Large intestine (tissue), 3 donors: ENCODE measurements around the gene CKS2. TPM values are rescaled to one million over a fixed set of nuclear protein-coding genes. Genes with fewer than 3 reads are reported as not detected.

Experiments used
- DNase-seq, 2 donors: peaks; one replicate each; pipeline versions ENCODE4 v3.0.0 to v3.0.0-alpha.2; 2013
- H3K27ac ChIP-seq: one replicate; pipeline ENCODE4 v1.5.1; 2013; ENCODE audit warnings: low read length
- H3K27me3 ChIP-seq: 2 replicates; pipeline ENCODE4 v1.6.1; 2013; ENCODE audit warnings: low read length; ENCODE audit not compliant: control insufficient read depth, insufficient read depth
- H3K36me3 ChIP-seq: 2 replicates; pipeline ENCODE4 v1.6.1; 2013; ENCODE audit warnings: low read length; ENCODE audit not compliant: control insufficient read depth, insufficient read depth
- H3K4me1 ChIP-seq: one replicate; pipeline ENCODE4 v1.6.1; 2013; ENCODE audit warnings: low read length; ENCODE audit not compliant: control insufficient read depth, insufficient read depth
- H3K4me3 ChIP-seq: one replicate; pipeline ENCODE4 v1.5.1; 2013; ENCODE audit warnings: low read length
- H3K9me3 ChIP-seq: one replicate; pipeline ENCODE4 v1.6.1; 2013; ENCODE audit warnings: mild to moderate bottlenecking, low read depth, low read length, moderate library complexity; ENCODE audit not compliant: control insufficient read depth
- WGBS: methylation state at CpG from one replicate; pipeline ENCODE4 v1.1.5; 2013; ENCODE audit warnings: low lambda C conversion rate; ENCODE audit not compliant: insufficient coverage; 5-methylcytosine and 5-hydroxymethylcytosine counted together
- polyA plus RNA-seq: library from polyadenylated mRNA; unstranded; fragments of 120-200 nt; gene quantifications from one replicate; pipeline ENCODE4 v1.2.1, GENCODE V29; 2013

Gene CKS2
- polyA plus RNA-seq, 1 donor = 95.6 TPM

- H3K9me3 ChIP-seq = no peaks in the 10 kb centered on the region
- no peak for DNase-seq
- H3K36me3 ChIP-seq = peaks cover 87% of the 10 kb centered on the region
- no CpG with 5 or more reads among the region's 5 CpGs for WGBS
- no peaks in the 10 kb centered on the region for H3K4me1 ChIP-seq
- no peak overlapping the region for H3K4me3 ChIP-seq
- no peaks in the 10 kb centered on the region for H3K27me3 ChIP-seq
- H3K27ac ChIP-seq = no peak overlapping the region
Observed at GRCh38 chr9:89345476-89345875, 34.5 kb downstream of the CKS2 start.

GRCh38 chr9:89346696-89347095, 35.7 kb downstream of the CKS2 start:
- Histone ChIP-seq H3K27me3 (no peaks in the 10 kb centered on the region), H3K4me3 (no peak overlapping the region), H3K9me3 (no peaks in the 10 kb centered on the region), H3K4me1 (no peaks in the 10 kb centered on the region), H3K27ac (no peak overlapping the region), H3K36me3 (peaks cover 93% of the 10 kb centered on the region)
- no peak for DNase-seq
- whole genome bisulfite sequencing = no CpG with 5 or more reads among the region's 9 CpGs

DNA sequence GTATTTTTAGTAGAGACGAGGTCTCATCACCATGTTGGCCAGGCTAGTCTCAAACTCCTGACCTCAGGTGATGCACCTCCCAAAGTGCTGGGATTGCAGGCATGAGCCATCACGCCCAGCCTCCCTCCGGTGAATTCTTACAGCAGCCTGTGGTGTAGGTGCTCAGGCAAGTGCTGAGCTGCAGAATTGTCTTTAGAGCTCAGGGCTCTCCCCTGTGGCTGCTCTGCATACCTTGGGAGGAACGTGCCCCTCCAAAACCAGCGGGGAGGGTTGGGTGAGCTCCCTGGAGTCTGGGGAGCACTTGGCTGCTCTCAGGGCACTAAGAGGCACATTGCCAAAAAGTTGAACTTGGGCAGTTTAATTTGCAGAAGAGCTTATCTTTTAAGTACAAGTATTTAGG, 36.7 kb downstream of the CKS2 start:
- no peak for DNase-seq
- H3K27me3 ChIP-seq = no peaks in the 10 kb centered on the region
- peaks cover 93% of the 10 kb centered on the region for H3K36me3 ChIP-seq
- no peaks in the 10 kb centered on the region for H3K9me3 ChIP-seq
- no peak overlapping the region for H3K4me3 ChIP-seq
- H3K27ac ChIP-seq = no peak overlapping the region
- H3K4me1 ChIP-seq = peaks cover 5% of the 10 kb centered on the region
- no CpG with 5 or more reads among the region's 5 CpGs for WGBS

GRCh38 chr9:89349607-89350006, 38.6 kb downstream of the CKS2 start:
- Histone ChIP-seq H3K4me1 (peaks cover 5% of the 10 kb centered on the region), H3K9me3 (no peaks in the 10 kb centered on the region), H3K27me3 (no peaks in the 10 kb centered on the region), H3K27ac (no peak overlapping the region), H3K4me3 (no peak overlapping the region), H3K36me3 (peaks cover 96% of the 10 kb centered on the region)
- no peak for DNase-seq
- no CpG with 5 or more reads among the region's 6 CpGs for whole genome bisulfite sequencing

- H3K36me3 ChIP-seq = peaks cover 94% of the 10 kb centered on the region
- H3K9me3 ChIP-seq = no peaks in the 10 kb centered on the region
- peaks cover 5% of the 10 kb centered on the region for H3K4me1 ChIP-seq
- no peaks in the 10 kb centered on the region for H3K27me3 ChIP-seq
- no peak overlapping the region for H3K4me3 ChIP-seq
- peak in 1 of 2 donors; percentile 16 for DNase-seq
- no peak overlapping the region for H3K27ac ChIP-seq
- WGBS = no CpG with 5 or more reads among the region's 2 CpGs
Observed at GRCh38 chr9:89350988-89351557, 40.1 kb downstream of the CKS2 start.

DNA sequence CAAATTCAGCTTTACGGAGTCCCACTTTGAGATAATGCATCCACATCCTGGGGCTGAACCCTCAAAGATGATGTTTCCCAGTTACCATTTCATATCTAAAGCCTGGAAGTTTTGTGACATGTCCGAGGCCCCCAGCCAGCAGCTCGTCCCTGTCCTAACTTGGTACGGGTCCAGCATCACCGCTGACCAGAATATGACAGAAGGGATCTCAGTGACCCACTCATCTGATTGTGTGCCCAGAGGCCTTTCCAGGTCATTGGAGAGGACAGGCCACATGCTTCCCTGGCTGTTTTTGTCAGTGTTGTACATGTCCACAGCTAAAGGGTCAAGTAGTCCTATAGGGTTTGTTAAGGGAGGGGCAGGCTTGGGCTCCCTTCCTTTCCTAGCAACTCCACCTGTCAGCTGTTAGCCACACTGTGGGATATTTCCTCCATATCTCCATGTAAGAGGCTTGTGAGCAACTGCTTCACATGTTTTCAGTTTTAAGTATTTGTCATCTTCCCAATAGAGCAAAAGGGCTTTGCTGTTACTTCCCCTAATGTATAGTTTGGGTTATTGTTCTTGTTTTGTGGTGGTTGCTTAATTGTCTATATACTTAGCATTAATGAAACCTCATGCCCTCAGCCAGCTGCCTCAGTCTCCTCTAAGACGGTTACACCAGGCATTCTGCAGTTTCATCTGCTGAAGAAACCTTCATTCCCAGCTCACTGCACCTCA, 40.7 kb downstream of the CKS2 start:
- peaks cover 93% of the 10 kb centered on the region for H3K36me3 ChIP-seq

DNA sequence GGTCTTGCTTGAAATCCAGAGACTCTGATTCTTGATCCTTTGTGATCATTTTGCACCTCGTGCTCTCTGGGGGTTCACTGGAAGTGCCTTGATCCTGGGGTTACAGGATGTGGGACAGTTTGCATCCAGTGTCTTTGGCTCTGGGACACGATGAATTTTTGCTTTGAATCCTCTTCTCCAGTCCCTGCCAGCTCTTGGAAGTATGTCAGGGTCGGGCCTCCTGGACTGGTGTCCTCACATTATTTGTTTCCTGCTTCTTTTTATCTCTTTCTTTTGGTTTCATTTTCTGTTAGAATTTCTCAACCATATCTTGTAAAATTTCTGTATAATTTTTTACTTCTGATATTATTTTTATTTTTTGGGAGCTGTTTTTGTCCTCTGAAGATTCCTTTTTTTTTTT, 41.5 kb downstream of the CKS2 start:
- Histone ChIP-seq H3K27me3 (no peaks in the 10 kb centered on the region), H3K4me1 (peaks cover 5% of the 10 kb centered on the region), H3K9me3 (no peaks in the 10 kb centered on the region), H3K36me3 (peaks cover 93% of the 10 kb centered on the region), H3K4me3 (no peak overlapping the region), H3K27ac (no peak overlapping the region)
- WGBS = 0% methylated on average over 1 of the region's 3 CpGs
- DNase-seq = peak in 1 of 2 donors; percentile 22

More for the DNA sequence above, 40.7 kb downstream of the CKS2 start:
- WGBS = no CpG with 5 or more reads among the region's 6 CpGs
- Histone ChIP-seq H3K4me3 (no peak overlapping the region), H3K4me1 (peaks cover 5% of the 10 kb centered on the region), H3K27ac (no peak overlapping the region), H3K9me3 (no peaks in the 10 kb centered on the region), H3K27me3 (no peaks in the 10 kb centered on the region)
- no peak for DNase-seq

GRCh38 chr9:89352874-89353649, 42.1 kb downstream of the CKS2 start:
- Histone ChIP-seq H3K36me3 (peaks cover 93% of the 10 kb centered on the region), H3K27me3 (no peaks in the 10 kb centered on the region), H3K4me3 (no peak overlapping the region), H3K27ac (no peak overlapping the region), H3K4me1 (peaks cover 5% of the 10 kb centered on the region), H3K9me3 (no peaks in the 10 kb centered on the region)
- no CpG with 5 or more reads among the region's 8 CpGs for WGBS
- DNase-seq = no peak

- no peak overlapping the region for H3K27ac ChIP-seq
Observed at GRCh38 chr9:89353989-89354388, 43.0 kb downstream of the CKS2 start.

GRCh38 chr9:89354471-89354870, 43.5 kb downstream of the CKS2 start:
- DNase-seq = no peak
- Histone ChIP-seq H3K4me1 (peaks cover 5% of the 10 kb centered on the region), H3K9me3 (no peaks in the 10 kb centered on the region), H3K36me3 (peaks cover 93% of the 10 kb centered on the region), H3K27me3 (no peaks in the 10 kb centered on the region), H3K27ac (no peak overlapping the region), H3K4me3 (no peak overlapping the region)
- WGBS = no CpG with 5 or more reads among the region's 6 CpGs

More at GRCh38 chr9:89353989-89354388, 43.0 kb downstream of the CKS2 start:
- DNase-seq = no peak
- WGBS = no CpG with 5 or more reads among the region's 3 CpGs
- H3K36me3 ChIP-seq = peaks cover 93% of the 10 kb centered on the region
- H3K27me3 ChIP-seq = no peaks in the 10 kb centered on the region
- no peaks in the 10 kb centered on the region for H3K9me3 ChIP-seq
- peaks cover 5% of the 10 kb centered on the region for H3K4me1 ChIP-seq
- no peak overlapping the region for H3K4me3 ChIP-seq
